ENCODE results near the gene SLC7A11. TPM values are rescaled to one million over a fixed set of nuclear protein-coding genes. Genes with fewer than 3 reads are reported as not detected.

Gene SLC7A11
- polyA plus RNA-seq, 1 donor from 2014 or later, result 0.46 TPM

GRCh38 chr4:138225477-138225876 is 16.7 kb downstream of the SLC7A11 start:
- no peak for TF ChIP-seq EZH2 (IDR thresholded peaks at IDR 0.05; ENCODE audit: borderline replicate concordance, insufficient read depth, low read length, poor library complexity, severe bottlenecking)
- Histone ChIP-seq H3K36me3 (ENCODE audit: insufficient read depth, low read length) (no peaks in the 10 kb centered on the region), H3K79me2 (replicated peaks; ENCODE audit: insufficient read depth, low read length) (no peaks in the 10 kb centered on the region), H3K27me3 (ENCODE audit: insufficient read depth, low read depth, low read length) (no peaks in the 10 kb centered on the region), H3K9me3 (ENCODE audit: low read length) (no peaks in the 10 kb centered on the region), H3K27ac (ENCODE audit: low read length) (no peak overlapping the region), H3K4me2 (ENCODE audit: low read length) (no peak overlapping the region), H3K9ac (ENCODE audit: low read length) (no peak overlapping the region), H3K4me3 (ENCODE audit: low read length) (no peak overlapping the region), H4K20me1 (ENCODE audit: insufficient read depth) (no peaks in the 10 kb centered on the region), H3F3A (ENCODE audit: insufficient read depth, low read length, poor library complexity, severe bottlenecking) (no peaks in the 10 kb centered on the region), H3K9me2 (ENCODE audit: insufficient read depth, low read length) (no peaks in the 10 kb centered on the region), H2AFZ (ENCODE audit: low read depth, low read length) (no peak overlapping the region)

GRCh38 chr4:138224614-138225013 is 17.5 kb downstream of the SLC7A11 start:
- no peaks in the 10 kb centered on the region for H3K9me3 ChIP-seq (ENCODE audit: low read length)
- TF ChIP-seq EZH2 (IDR thresholded peaks at IDR 0.05; ENCODE audit: borderline replicate concordance, insufficient read depth, low read length, poor library complexity, severe bottlenecking), result no peak
- TF ChIP-seq CTCF (IDR thresholded peaks at IDR 0.05; ENCODE audit: poor library complexity, severe bottlenecking), result no peak
- TF ChIP-seq EP300 (conservative IDR thresholded peaks at IDR 0.05; ENCODE audit: poor library complexity, severe bottlenecking), result no peak
- no peaks in the 10 kb centered on the region for H3K36me3 ChIP-seq (ENCODE audit: insufficient read depth, low read length)
- no peak overlapping the region for H3K4me2 ChIP-seq (ENCODE audit: low read length)
- H2AFZ ChIP-seq (ENCODE audit: low read depth, low read length), result no peak overlapping the region
- H3K27me3 ChIP-seq (ENCODE audit: insufficient read depth, low read depth, low read length), result no peaks in the 10 kb centered on the region
- H3K4me3 ChIP-seq (ENCODE audit: low read length), result no peak overlapping the region
- H4K20me1 ChIP-seq (ENCODE audit: insufficient read depth), result no peaks in the 10 kb centered on the region
- no peaks in the 10 kb centered on the region for H3F3A ChIP-seq (ENCODE audit: insufficient read depth, low read length, poor library complexity, severe bottlenecking)
- no peak overlapping the region for H3K27ac ChIP-seq (ENCODE audit: low read length)
- no peaks in the 10 kb centered on the region for H3K9me2 ChIP-seq (ENCODE audit: insufficient read depth, low read length)
- no peak overlapping the region for H3K9ac ChIP-seq (ENCODE audit: low read length)
- H3K79me2 ChIP-seq (replicated peaks; ENCODE audit: insufficient read depth, low read length), result no peaks in the 10 kb centered on the region

GRCh38 chr4:138223231-138223910 is 18.8 kb downstream of the SLC7A11 start:
- no peaks in the 10 kb centered on the region for H3K9me2 ChIP-seq (ENCODE audit: insufficient read depth, low read length)
- no peaks in the 10 kb centered on the region for H3K79me2 ChIP-seq (replicated peaks; ENCODE audit: insufficient read depth, low read length)
- no peaks in the 10 kb centered on the region for H4K20me1 ChIP-seq (ENCODE audit: insufficient read depth)
- H3F3A ChIP-seq (ENCODE audit: insufficient read depth, low read length, poor library complexity, severe bottlenecking), result no peaks in the 10 kb centered on the region
- H3K9me3 ChIP-seq (ENCODE audit: low read length), result no peaks in the 10 kb centered on the region
- H3K27ac ChIP-seq (ENCODE audit: low read length), result no peak overlapping the region
- no peaks in the 10 kb centered on the region for H3K36me3 ChIP-seq (ENCODE audit: insufficient read depth, low read length)
- H2AFZ ChIP-seq (ENCODE audit: low read depth, low read length), result no peak overlapping the region
- no peak overlapping the region for H3K9ac ChIP-seq (ENCODE audit: low read length)
- TF ChIP-seq REST (IDR thresholded peaks at IDR 0.05; ENCODE audit: borderline replicate concordance) (no peak), RAD21 (conservative IDR thresholded peaks at IDR 0.05) (no peak), EZH2 (IDR thresholded peaks at IDR 0.05; ENCODE audit: borderline replicate concordance, insufficient read depth, low read length, poor library complexity, severe bottlenecking) (no peak), TAF1 (IDR thresholded peaks at IDR 0.05; ENCODE audit: low read depth) (no peak), SMC3 (conservative IDR thresholded peaks at IDR 0.05; ENCODE audit: poor library complexity) (no peak), CTCF (IDR thresholded peaks at IDR 0.05; ENCODE audit: poor library complexity, severe bottlenecking) (no peak), EP300 (conservative IDR thresholded peaks at IDR 0.05; ENCODE audit: poor library complexity, severe bottlenecking) (no peak), MXI1 (conservative IDR thresholded peaks at IDR 0.05; ENCODE audit: poor library complexity, severe bottlenecking) (no peak)
- no peak overlapping the region for H3K4me3 ChIP-seq (ENCODE audit: low read length)
- no peaks in the 10 kb centered on the region for H3K27me3 ChIP-seq (ENCODE audit: insufficient read depth, low read depth, low read length)
- H3K4me2 ChIP-seq (ENCODE audit: low read length), result no peak overlapping the region
